ENCODE data around the gene OXSR1.
"Not testable (repeated sequence)": the region's sequence is repeated elsewhere in the genome, so short reads cannot be mapped to it uniquely, and the experiment has no call there.

OXSR1 gene

DNA sequence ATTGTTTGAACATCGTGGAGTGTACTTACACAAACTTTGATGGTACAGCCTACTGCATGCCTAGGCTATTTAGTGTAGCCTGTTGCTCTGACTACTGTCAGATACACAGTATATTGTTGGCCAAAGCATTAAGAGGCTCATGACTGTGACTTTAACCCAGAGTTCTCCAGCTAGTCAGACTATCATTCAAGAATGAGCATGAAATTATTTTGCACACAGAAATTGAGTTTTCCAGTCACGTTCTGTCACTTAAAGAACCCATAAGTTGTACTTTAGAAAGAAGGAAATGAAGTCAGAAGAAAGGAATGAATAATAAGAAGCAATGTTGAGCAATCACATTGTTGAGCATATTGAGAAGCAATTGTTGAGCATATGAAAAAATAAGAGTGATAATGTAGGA is 62.7 kb downstream of the OXSR1 start:
- Histone ChIP-seq H2AFZ (no peak overlapping the region), H3K9ac (no peak overlapping the region), H3K4me3 (ENCODE audit: low read depth, low read length) (no peak overlapping the region), H3K27me3 (ENCODE audit: control insufficient read depth, insufficient read depth, low read length) (no peaks in the 10 kb centered on the region), H3K36me3 (ENCODE audit: control insufficient read depth, insufficient read depth, low read length) (no peaks in the 10 kb centered on the region), H3K4me1 (no peaks in the 10 kb centered on the region), H3K9me3 (ENCODE audit: control insufficient read depth, low read length) (no peaks in the 10 kb centered on the region), H3K79me2 (no peaks in the 10 kb centered on the region), H3K27ac (no peak overlapping the region), H3K4me2 (ENCODE audit: low read length) (no peak overlapping the region)
- TF ChIP-seq, protein P1, sequence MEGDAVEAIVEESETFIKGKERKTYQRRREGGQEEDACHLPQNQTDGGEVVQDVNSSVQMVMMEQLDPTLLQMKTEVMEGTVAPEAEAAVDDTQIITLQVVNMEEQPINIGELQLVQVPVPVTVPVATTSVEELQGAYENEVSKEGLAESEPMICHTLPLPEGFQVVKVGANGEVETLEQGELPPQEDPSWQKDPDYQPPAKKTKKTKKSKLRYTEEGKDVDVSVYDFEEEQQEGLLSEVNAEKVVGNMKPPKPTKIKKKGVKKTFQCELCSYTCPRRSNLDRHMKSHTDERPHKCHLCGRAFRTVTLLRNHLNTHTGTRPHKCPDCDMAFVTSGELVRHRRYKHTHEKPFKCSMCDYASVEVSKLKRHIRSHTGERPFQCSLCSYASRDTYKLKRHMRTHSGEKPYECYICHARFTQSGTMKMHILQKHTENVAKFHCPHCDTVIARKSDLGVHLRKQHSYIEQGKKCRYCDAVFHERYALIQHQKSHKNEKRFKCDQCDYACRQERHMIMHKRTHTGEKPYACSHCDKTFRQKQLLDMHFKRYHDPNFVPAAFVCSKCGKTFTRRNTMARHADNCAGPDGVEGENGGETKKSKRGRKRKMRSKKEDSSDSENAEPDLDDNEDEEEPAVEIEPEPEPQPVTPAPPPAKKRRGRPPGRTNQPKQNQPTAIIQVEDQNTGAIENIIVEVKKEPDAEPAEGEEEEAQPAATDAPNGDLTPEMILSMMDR (IDR thresholded peaks at IDR 0.05), result no peak

DNA sequence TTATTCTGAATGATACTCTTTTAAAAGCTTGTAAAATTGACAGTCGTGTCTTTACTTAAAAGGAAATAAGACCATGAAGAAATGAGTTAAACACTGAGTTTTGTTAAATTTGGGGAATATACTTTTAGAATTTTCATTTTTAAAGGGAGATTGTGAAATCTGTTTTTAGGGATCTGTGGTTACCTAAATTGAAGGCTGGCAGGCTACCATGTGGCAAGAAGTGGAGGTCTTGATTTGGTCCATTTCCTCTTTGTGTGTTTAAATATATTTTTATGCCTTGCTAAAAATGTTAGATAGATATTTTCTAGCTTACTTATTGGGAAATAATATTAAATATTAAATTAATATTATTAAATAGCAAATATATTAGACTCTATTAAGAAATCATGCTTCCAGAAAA is 63.7 kb downstream of the OXSR1 start:
- H2AFZ ChIP-seq, result no peak overlapping the region
- TF ChIP-seq, protein P1 (IDR thresholded peaks at IDR 0.05), result no peak
- H3K27ac ChIP-seq, result no peak overlapping the region
- H3K4me2 ChIP-seq (ENCODE audit: low read length), result no peak overlapping the region
- no peaks in the 10 kb centered on the region for H3K36me3 ChIP-seq (ENCODE audit: control insufficient read depth, insufficient read depth, low read length)
- no peaks in the 10 kb centered on the region for H3K9me3 ChIP-seq (ENCODE audit: control insufficient read depth, low read length)
- no peaks in the 10 kb centered on the region for H3K79me2 ChIP-seq
- no peaks in the 10 kb centered on the region for H3K27me3 ChIP-seq (ENCODE audit: control insufficient read depth, insufficient read depth, low read length)
- H3K4me1 ChIP-seq, result no peaks in the 10 kb centered on the region
- H3K4me3 ChIP-seq (ENCODE audit: low read depth, low read length), result no peak overlapping the region
- H3K9ac ChIP-seq, result no peak overlapping the region

DNA sequence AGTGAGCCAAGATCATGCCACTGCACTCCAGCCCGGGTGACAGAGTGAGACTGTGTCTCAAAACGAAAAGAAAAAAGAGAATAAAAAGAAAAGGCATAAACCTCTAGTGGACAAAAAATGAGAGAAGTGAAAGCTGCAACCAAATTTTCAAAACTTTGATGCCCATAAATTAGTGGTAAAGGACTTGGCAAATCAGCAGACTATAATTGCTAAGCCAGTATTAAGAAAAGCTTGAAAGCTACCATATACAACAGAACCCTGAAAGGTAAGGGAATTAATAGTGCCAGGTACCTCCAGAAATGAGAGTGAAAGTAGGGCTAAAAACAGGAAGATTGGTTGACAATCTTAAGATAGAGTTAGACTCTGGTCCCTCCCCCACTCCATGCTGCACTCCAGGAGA is 67.4 kb downstream of the OXSR1 start:
- Histone ChIP-seq H3K36me3 (ENCODE audit: control insufficient read depth, insufficient read depth, low read length) (no peaks in the 10 kb centered on the region), H3K4me1 (peaks cover 7% of the 10 kb centered on the region), H2AFZ (no peak overlapping the region), H3K9me3 (ENCODE audit: control insufficient read depth, low read length) (no peaks in the 10 kb centered on the region), H3K27ac (no peak overlapping the region), H3K4me2 (ENCODE audit: low read length) (no peak overlapping the region), H3K27me3 (ENCODE audit: control insufficient read depth, insufficient read depth, low read length) (no peaks in the 10 kb centered on the region), H3K9ac (no peak overlapping the region), H3K4me3 (ENCODE audit: low read depth, low read length) (no peak overlapping the region), H3K79me2 (no peaks in the 10 kb centered on the region)
- TF ChIP-seq, protein P1 (IDR thresholded peaks at IDR 0.05), result no peak

DNA sequence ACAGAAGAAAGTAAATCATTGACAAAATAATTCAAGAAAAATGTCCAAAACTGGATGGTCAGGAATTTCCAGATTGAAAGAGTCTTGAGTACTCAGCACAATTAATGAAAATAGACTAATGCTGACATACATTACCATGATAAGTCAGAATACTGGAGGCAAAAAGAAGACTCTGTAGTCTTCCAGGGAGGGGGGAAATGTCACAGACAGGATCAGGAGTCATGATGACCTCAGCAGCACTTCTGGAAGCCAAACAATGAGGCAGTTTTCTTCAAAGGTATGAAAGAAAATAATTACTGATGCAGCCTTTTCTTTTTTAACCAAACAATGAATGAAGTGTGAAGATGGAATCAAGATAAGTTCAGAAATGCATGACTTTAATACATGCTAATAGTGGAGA is 70.1 kb downstream of the OXSR1 start:
- Histone ChIP-seq H3K79me2 (no peaks in the 10 kb centered on the region), H3K4me1 (peaks cover 7% of the 10 kb centered on the region), H3K27ac (peak overlapping the region; percentile 1), H3K9ac (no peak overlapping the region), H3K9me3 (ENCODE audit: control insufficient read depth, low read length) (no peaks in the 10 kb centered on the region), H3K4me2 (ENCODE audit: low read length) (peak overlapping the region; percentile 21), H3K4me3 (ENCODE audit: low read depth, low read length) (no peak overlapping the region), H2AFZ (no peak overlapping the region), H3K27me3 (ENCODE audit: control insufficient read depth, insufficient read depth, low read length) (no peaks in the 10 kb centered on the region), H3K36me3 (ENCODE audit: control insufficient read depth, insufficient read depth, low read length) (no peaks in the 10 kb centered on the region)
- TF ChIP-seq, protein P1 (IDR thresholded peaks at IDR 0.05), result no peak

DNA sequence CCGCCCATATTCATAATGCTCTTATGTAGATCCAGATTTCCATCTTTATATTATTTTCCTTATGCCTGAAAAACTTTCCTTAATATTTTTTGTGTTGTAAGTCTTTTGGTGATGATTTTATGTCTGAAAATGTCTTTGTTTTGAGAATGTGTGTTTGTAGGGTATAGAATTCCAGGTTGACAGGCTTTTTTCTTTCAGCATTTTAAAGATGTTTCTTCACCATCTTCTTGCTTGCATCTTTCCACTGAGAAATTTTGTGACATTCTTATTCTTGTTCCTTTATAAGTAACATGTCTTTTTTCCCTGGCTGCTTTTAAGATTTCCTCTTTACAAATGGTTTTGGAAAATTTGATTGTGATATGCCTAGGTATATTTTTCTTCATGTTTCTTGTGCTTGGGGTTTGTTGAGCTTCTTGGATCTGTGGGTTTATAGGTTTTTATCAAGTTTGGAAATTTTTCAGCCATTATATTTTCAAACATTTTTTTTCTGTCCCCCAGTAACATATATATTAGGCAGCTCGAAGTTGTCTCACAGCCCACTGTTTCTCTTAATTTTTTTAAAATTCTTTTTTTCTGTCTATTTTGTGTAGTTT is 73.2 kb downstream of the OXSR1 start:
- no peaks in the 10 kb centered on the region for H3K9me3 ChIP-seq (ENCODE audit: control insufficient read depth, low read length)
- H3K4me1 ChIP-seq, result peaks cover 7% of the 10 kb centered on the region
- H3K79me2 ChIP-seq, result no peaks in the 10 kb centered on the region
- H3K27ac ChIP-seq, result no peak overlapping the region
- H3K36me3 ChIP-seq (ENCODE audit: control insufficient read depth, insufficient read depth, low read length), result no peaks in the 10 kb centered on the region
- no peak overlapping the region for H2AFZ ChIP-seq
- no peaks in the 10 kb centered on the region for H3K27me3 ChIP-seq (ENCODE audit: control insufficient read depth, insufficient read depth, low read length)
- no peak overlapping the region for H3K4me3 ChIP-seq (ENCODE audit: low read depth, low read length)
- TF ChIP-seq, protein P1 (IDR thresholded peaks at IDR 0.05), result no peak
- H3K4me2 ChIP-seq (ENCODE audit: low read length), result no peak overlapping the region
- no peak overlapping the region for H3K9ac ChIP-seq

DNA sequence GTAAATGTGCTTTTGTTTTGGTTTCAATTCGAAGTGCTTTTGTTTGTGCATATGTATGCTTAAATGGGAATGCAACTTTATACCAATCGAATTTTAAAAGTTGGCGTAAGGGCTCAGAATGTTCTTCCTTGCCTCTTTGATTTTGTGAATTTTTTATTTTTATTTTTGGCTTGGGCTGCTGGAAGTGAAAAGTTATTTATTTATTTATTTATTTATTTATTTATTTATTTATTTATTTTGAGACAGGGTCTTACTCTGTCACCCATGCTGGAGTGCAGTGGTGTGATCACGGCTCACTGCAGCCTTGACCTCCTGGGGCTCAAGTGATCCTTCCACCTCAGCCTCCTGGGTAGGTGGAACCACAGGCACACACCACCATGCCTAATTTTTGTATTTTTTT is 77.5 kb downstream of the OXSR1 start:
- H3K4me2 ChIP-seq (ENCODE audit: low read length); H3K27ac ChIP-seq; H3K4me3 ChIP-seq (ENCODE audit: low read depth, low read length); H3K79me2 ChIP-seq; H3K9me3 ChIP-seq (ENCODE audit: control insufficient read depth, low read length); H3K27me3 ChIP-seq (ENCODE audit: control insufficient read depth, insufficient read depth, low read length); H3K4me1 ChIP-seq; H3K9ac ChIP-seq; H3K36me3 ChIP-seq (ENCODE audit: control insufficient read depth, insufficient read depth, low read length); H2AFZ ChIP-seq: not testable (repeated sequence)

All from parathyroid adenoma (tissue), 2 donors.